Sigmoid colon (tissue), 4 donors: ENCODE measurements around the gene CCL7.

Source experiments
- CTCF ChIP-seq, 4 experiments: fragments of 450-650 bp in 3 of 4; fragments of 200-600 bp in 1 of 4; IDR thresholded peaks; one replicate each; pipeline ENCODE4 v1.5.1; 2016 to 2019; ENCODE audit warnings: antibody characterized with exemption in 4 of 4, mild to moderate bottlenecking in 3 of 4, moderate library complexity in 2 of 4
- EP300 ChIP-seq, 4 donors: sonication (generic); formaldehyde crosslinking; IDR thresholded peaks; one replicate each; pipeline ENCODE4 v1.6.1; 2017; ENCODE audit warnings: antibody characterized with exemption in 4 of 4
- POLR2A ChIP-seq, 2 donors: fragments of 450-650 bp; IDR thresholded peaks; one replicate each; pipeline ENCODE4 v1.6.1; 2016; ENCODE audit warnings: antibody characterized with exemption in 2 of 2, mild to moderate bottlenecking in 2 of 2, moderate library complexity in 2 of 2

- TF ChIP-seq POLR2A (IDR thresholded peaks at IDR 0.05) (no peak), CTCF (IDR thresholded peaks at IDR 0.05) (no peak), EP300 (IDR thresholded peaks at IDR 0.05) (no peak)
These were observed 45.0 kb upstream of the CCL7 start for GRCh38 chr17:34225046-34225445.
